HepG2 (cell line): ENCODE results near the gene ULK4. TPM values are rescaled to one million over a fixed set of nuclear protein-coding genes. Genes with fewer than 3 reads are reported as not detected.

Experiments
- CENPX ChIP-seq: sonication (generic); formaldehyde crosslinking; IDR thresholded peaks from 2 replicates; pipeline ENCODE4 v1.9.0; 2021; ENCODE audit warnings: mild to moderate bottlenecking, missing genetic modification reagents, moderate library complexity
- EHMT2 ChIP-seq: fragments of 200-600 bp; sonication (generic); IDR thresholded peaks from 2 replicates; pipeline ENCODE4 v1.7.0; 2017; ENCODE audit warnings: antibody characterized with exemption, low read depth, low read length, borderline replicate concordance
- FOXC1 ChIP-seq: sonication (generic); formaldehyde crosslinking; IDR thresholded peaks from 2 replicates; pipeline ENCODE4 v1.8.0; 2022; ENCODE audit warnings: mild to moderate bottlenecking, missing genetic modification reagents, borderline replicate concordance
- FOXJ3 ChIP-seq: sonication (generic); formaldehyde crosslinking; IDR thresholded peaks from 2 replicates; pipeline ENCODE4 v1.4.0; 2020; ENCODE audit warnings: missing genetic modification reagents, mild to moderate bottlenecking, borderline replicate concordance
- HNRNPUL1 ChIP-seq: fragments of 200-400 bp; formaldehyde crosslinking; IDR thresholded peaks from 2 replicates; pipeline ENCODE4 v1.6.1; 2017; ENCODE audit warnings: low read depth, mild to moderate bottlenecking, low read length, moderate library complexity
- KDM1A ChIP-seq: IDR thresholded peaks from 2 replicates; pipeline ENCODE4 v1.6.1; 2016; ENCODE audit warnings: missing compliant biosample characterization
- MED8 ChIP-seq: sonication (generic); formaldehyde crosslinking; IDR thresholded peaks from 2 replicates; pipeline ENCODE4 v1.8.1; 2023; ENCODE audit warnings: mild to moderate bottlenecking, missing genetic modification reagents; ENCODE audit not compliant: insufficient replicate concordance
- MNT ChIP-seq: fragments of 450-650 bp; IDR thresholded peaks from 2 replicates; pipeline ENCODE4 v1.6.1; 2016
- NFE2L2 ChIP-seq: fragments of 150-350 bp; IDR thresholded peaks from 2 replicates; pipeline ENCODE4 v1.6.1; 2014; ENCODE audit warnings: low read length
- PHB2 ChIP-seq: fragments of 450-650 bp; IDR thresholded peaks from 2 replicates; pipeline ENCODE4 v1.6.1; 2018; ENCODE audit not compliant: partially characterized antibody
- SRF ChIP-seq: IDR thresholded peaks from 2 replicates; pipeline ENCODE4 v1.6.1; 2011; ENCODE audit warnings: mild to moderate bottlenecking, low read depth, low read length, moderate library complexity
- TSC22D2 ChIP-seq: sonication (generic); formaldehyde crosslinking; IDR thresholded peaks from 2 replicates; pipeline ENCODE4 v1.5.1; 2020; ENCODE audit warnings: missing genetic modification reagents, mild to moderate bottlenecking, borderline replicate concordance
- ZBTB38 ChIP-seq: sonication (generic); formaldehyde crosslinking; IDR thresholded peaks from 2 replicates; pipeline ENCODE4 v1.5.1; 2020; ENCODE audit warnings: mild to moderate bottlenecking, missing genetic modification reagents
- ZNF275 ChIP-seq: sonication (generic); formaldehyde crosslinking; IDR thresholded peaks from 2 replicates; pipeline ENCODE4 v1.8.0; 2022; ENCODE audit warnings: missing genetic modification reagents, mild to moderate bottlenecking, inconsistent platforms, borderline replicate concordance
- ZNF432 ChIP-seq: sonication (generic); formaldehyde crosslinking; IDR thresholded peaks from 2 replicates; pipeline ENCODE4 v1.5.0; 2020; ENCODE audit warnings: missing genetic modification reagents, mild to moderate bottlenecking, borderline replicate concordance
- ZNF562 ChIP-seq: sonication (generic); formaldehyde crosslinking; IDR thresholded peaks from 2 replicates; pipeline ENCODE4 v1.8.0; 2022; ENCODE audit warnings: missing genetic modification reagents, borderline replicate concordance
- ZNF709 ChIP-seq: sonication (generic); formaldehyde crosslinking; IDR thresholded peaks from 2 replicates; pipeline ENCODE4 v1.5.0; 2020; ENCODE audit warnings: mild to moderate bottlenecking, missing genetic modification reagents
- ZNF816 ChIP-seq: sonication (generic); formaldehyde crosslinking; IDR thresholded peaks from 2 replicates; pipeline ENCODE4 v1.8.0; 2022; ENCODE audit warnings: missing genetic modification reagents, mild to moderate bottlenecking, borderline replicate concordance
- ZNF839 ChIP-seq: sonication (generic); formaldehyde crosslinking; IDR thresholded peaks from 2 replicates; pipeline ENCODE4 v1.4.0; 2020; ENCODE audit warnings: missing genetic modification reagents, mild to moderate bottlenecking, borderline replicate concordance
- polyA plus RNA-seq, 8 experiments: library from polyadenylated mRNA; depleted of rRNA in 3 of 8; stranded (reverse) in 7 of 8; unstranded in 1 of 8; fragments of >200 nt; fragmentation: Illumina TruSeq in 4 of 8; extraction: Trizol in 4 of 8; gene quantifications; 2 replicates each; pipeline versions ENCODE4 v1.2.1 to v1.2.3, GENCODE V29; 2011 to 2016; ENCODE audit warnings: low read depth in 4 of 8, missing spikeins in 1 of 8, mixed read lengths in 1 of 8; ENCODE audit not compliant: insufficient read depth in 1 of 8
- total RNA-seq, 5 experiments: library from RNA; depleted of rRNA; stranded (reverse); fragments of >200 nt; fragmentation: Illumina TruSeq; extraction: Trizol; gene quantifications; 2 replicates each; pipeline ENCODE4 v1.2.3, GENCODE V29; 2016; ENCODE audit warnings: low read depth in 1 of 5
- TF ChIP-seq, protein P1 (sequence below), 2 experiments: sonication (generic) in 1 of 2; formaldehyde crosslinking in 1 of 2; IDR thresholded peaks; 2 replicates each; pipeline versions ENCODE4 v1.5.1 to v1.6.1; 2011 to 2020; ENCODE audit warnings: borderline replicate concordance in 1 of 2, low read depth in 1 of 2, low read length in 1 of 2, mild to moderate bottlenecking in 1 of 2, missing genetic modification reagents in 1 of 2, moderate library complexity in 1 of 2
- TF ChIP-seq, protein P2 (sequence below): IDR thresholded peaks from 2 replicates; pipeline ENCODE4 v1.6.1; 2018; ENCODE audit warnings: missing genetic modification reagents

The ULK4 gene
- total and polyA plus RNA-seq, 2 of the 13 experiments (the other 11 are each of a cell fraction or from before 2014, with no cell fraction given), result 6.7 to 11.8 TPM

GRCh38 chr3:41247055-41248004, 714.6 kb downstream of the ULK4 start (continued):
- no peak for TF ChIP-seq ZNF562
- TF ChIP-seq FOXJ3 (CRISPR knock-in tag), result no peak
- TF ChIP-seq ZNF275 (CRISPR knock-in tag), result no peak
- no peak for TF ChIP-seq ZNF709 (CRISPR knock-in tag)
- TF ChIP-seq, protein P1, sequence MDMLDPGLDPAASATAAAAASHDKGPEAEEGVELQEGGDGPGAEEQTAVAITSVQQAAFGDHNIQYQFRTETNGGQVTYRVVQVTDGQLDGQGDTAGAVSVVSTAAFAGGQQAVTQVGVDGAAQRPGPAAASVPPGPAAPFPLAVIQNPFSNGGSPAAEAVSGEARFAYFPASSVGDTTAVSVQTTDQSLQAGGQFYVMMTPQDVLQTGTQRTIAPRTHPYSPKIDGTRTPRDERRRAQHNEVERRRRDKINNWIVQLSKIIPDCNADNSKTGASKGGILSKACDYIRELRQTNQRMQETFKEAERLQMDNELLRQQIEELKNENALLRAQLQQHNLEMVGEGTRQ (IDR thresholded peaks at IDR 0.05; ENCODE audit: low read depth, low read length), result no peak
- TF ChIP-seq, protein P1 (CRISPR knock-in tag; IDR thresholded peaks at IDR 0.05; ENCODE audit: borderline replicate concordance), result no peak
- no peak for TF ChIP-seq ZNF816 (CRISPR knock-in tag)
- no peak for TF ChIP-seq MNT
- no peak for TF ChIP-seq PHB2
- no peak for TF ChIP-seq KDM1A (CRISPR knock-in tag)
- TF ChIP-seq MED8 (CRISPR knock-in tag), result no peak
- TF ChIP-seq TSC22D2 (CRISPR knock-in tag), result no peak
- TF ChIP-seq EHMT2, result peak; percentile 44; the same call in 1 of the 2 replicates
- TF ChIP-seq HNRNPUL1, result no peak
- TF ChIP-seq NFE2L2, result no peak
- no peak for TF ChIP-seq ZNF432 (CRISPR knock-in tag)
- no peak for TF ChIP-seq SRF
- TF ChIP-seq, protein P2, sequence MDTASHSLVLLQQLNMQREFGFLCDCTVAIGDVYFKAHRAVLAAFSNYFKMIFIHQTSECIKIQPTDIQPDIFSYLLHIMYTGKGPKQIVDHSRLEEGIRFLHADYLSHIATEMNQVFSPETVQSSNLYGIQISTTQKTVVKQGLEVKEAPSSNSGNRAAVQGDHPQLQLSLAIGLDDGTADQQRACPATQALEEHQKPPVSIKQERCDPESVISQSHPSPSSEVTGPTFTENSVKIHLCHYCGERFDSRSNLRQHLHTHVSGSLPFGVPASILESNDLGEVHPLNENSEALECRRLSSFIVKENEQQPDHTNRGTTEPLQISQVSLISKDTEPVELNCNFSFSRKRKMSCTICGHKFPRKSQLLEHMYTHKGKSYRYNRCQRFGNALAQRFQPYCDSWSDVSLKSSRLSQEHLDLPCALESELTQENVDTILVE (CRISPR knock-in tag), result no peak
- TF ChIP-seq ZNF839 (CRISPR knock-in tag), result no peak
- TF ChIP-seq FOXC1 (CRISPR knock-in tag), result no peak
- no peak for TF ChIP-seq CENPX (CRISPR knock-in tag)
- TF ChIP-seq ZBTB38 (CRISPR knock-in tag), result 0 out of 2 replicates have a peak, but pooled peaks have one; percentile 33
